HepG2 (cell line): Measurements from ENCODE around the gene SMIM30. TPM values are rescaled to one million over a fixed set of nuclear protein-coding genes. Genes with fewer than 3 reads are reported as not detected.

Experiments
- ARNT2 ChIP-seq: sonication (generic); formaldehyde crosslinking; IDR thresholded peaks from 2 replicates; pipeline ENCODE4 v1.8.0; 2022; ENCODE audit warnings: mild to moderate bottlenecking, low read depth, missing genetic modification reagents, moderate library complexity
- ELF1 ChIP-seq: sonication (generic); formaldehyde crosslinking; IDR thresholded peaks from 2 replicates; pipeline ENCODE4 v1.4.0; 2020; ENCODE audit warnings: missing genetic modification reagents
- GFI1 ChIP-seq: sonication (generic); formaldehyde crosslinking; IDR thresholded peaks from 2 replicates; pipeline ENCODE4 v1.5.0; 2020; ENCODE audit warnings: missing genetic modification reagents, mild to moderate bottlenecking, borderline replicate concordance
- LRRFIP1 ChIP-seq: sonication (generic); formaldehyde crosslinking; conservative IDR thresholded peaks from 2 replicates; pipeline ENCODE4 v1.4.0; 2020; ENCODE audit warnings: missing genetic modification reagents
- MNT ChIP-seq: fragments of 450-650 bp; IDR thresholded peaks from 2 replicates; pipeline ENCODE4 v1.6.1; 2016
- NONO ChIP-seq, 2 experiments: fragments of 450-650 bp in 1 of 2; sonication (generic) in 1 of 2; formaldehyde crosslinking in 1 of 2; IDR thresholded peaks in 1 of 2; conservative IDR thresholded peaks in 1 of 2; 2 replicates each; pipeline versions ENCODE4 v1.6.1 to v1.8.0; 2017 to 2022; ENCODE audit warnings: mild to moderate bottlenecking in 1 of 2, missing genetic modification reagents in 1 of 2, moderate library complexity in 1 of 2
- RERE ChIP-seq: IDR thresholded peaks from 2 replicates; pipeline ENCODE4 v1.6.1; 2016; ENCODE audit warnings: low read depth, missing genetic modification reagents, missing compliant biosample characterization
- SOX6 ChIP-seq, 2 experiments: fragments of 450-650 bp in 1 of 2; sonication (generic) in 1 of 2; formaldehyde crosslinking in 1 of 2; IDR thresholded peaks; 2 replicates each; pipeline versions ENCODE4 v1.4.0 to v1.6.1; 2017 to 2020; ENCODE audit warnings: antibody characterized with exemption in 1 of 2, mild to moderate bottlenecking in 1 of 2, missing genetic modification reagents in 1 of 2
- TFE3 ChIP-seq: IDR thresholded peaks from 2 replicates; pipeline ENCODE4 v1.6.1; 2016
- ZNF276 ChIP-seq: sonication (generic); formaldehyde crosslinking; IDR thresholded peaks from 2 replicates; pipeline ENCODE4 v1.4.0; 2020; ENCODE audit warnings: mild to moderate bottlenecking, low read depth, missing genetic modification reagents
- ZNF350 ChIP-seq: sonication (generic); formaldehyde crosslinking; IDR thresholded peaks from 2 replicates; pipeline ENCODE4 v1.4.0; 2020; ENCODE audit warnings: mild to moderate bottlenecking, low read depth, missing genetic modification reagents, borderline replicate concordance
- polyA plus RNA-seq, 8 experiments: library from polyadenylated mRNA; depleted of rRNA in 3 of 8; stranded (reverse) in 7 of 8; unstranded in 1 of 8; fragments of >200 nt; fragmentation: Illumina TruSeq in 4 of 8; extraction: Trizol in 4 of 8; gene quantifications; 2 replicates each; pipeline versions ENCODE4 v1.2.1 to v1.2.3, GENCODE V29; 2011 to 2016; ENCODE audit warnings: low read depth in 4 of 8, missing spikeins in 1 of 8, mixed read lengths in 1 of 8; ENCODE audit not compliant: insufficient read depth in 1 of 8
- total RNA-seq, 5 experiments: library from RNA; depleted of rRNA; stranded (reverse); fragments of >200 nt; fragmentation: Illumina TruSeq; extraction: Trizol; gene quantifications; 2 replicates each; pipeline ENCODE4 v1.2.3, GENCODE V29; 2016; ENCODE audit warnings: low read depth in 1 of 5

The SMIM30 gene
- total and polyA plus RNA-seq, 2 of the 13 experiments (the other 11 are each of a cell fraction or from before 2014, with no cell fraction given), result 23.5 to 25.2 TPM

GRCh38 chr7:113118074-113118959 is at the start of gene SMIM30 (continued):
- no peak for TF ChIP-seq MNT
- TF ChIP-seq TFE3 (CRISPR knock-in tag), result peak; percentile 58; the same call in 1 of the 2 replicates
- TF ChIP-seq RERE (CRISPR knock-in tag), result no peak
- TF ChIP-seq ZNF350 (CRISPR knock-in tag), result peak; percentile 57; the same call in 1 of the 2 replicates
- TF ChIP-seq LRRFIP1 (CRISPR knock-in tag), result no peak
- no peak for TF ChIP-seq NONO (IDR thresholded peaks at IDR 0.05)
- no peak for TF ChIP-seq NONO (CRISPR knock-in tag; conservative IDR thresholded peaks at IDR 0.05)
- TF ChIP-seq GFI1 (CRISPR knock-in tag), result 0 out of 2 replicates have a peak, but pooled peaks have one; percentile 62
- TF ChIP-seq ARNT2 (CRISPR knock-in tag), result no peak; the same call in 1 of the 2 replicates
- no peak for TF ChIP-seq SOX6 (IDR thresholded peaks at IDR 0.05)
- TF ChIP-seq SOX6 (CRISPR knock-in tag; IDR thresholded peaks at IDR 0.05), result peak; percentile 34; the same call in 1 of the 2 replicates
- TF ChIP-seq ELF1, result peak; percentile 71
- TF ChIP-seq ZNF276 (CRISPR knock-in tag), result no peak
